ENCODE measurements around the gene ZNF580.

- TF ChIP-seq CTCF (CRISPR knock-in tag; IDR thresholded peaks at IDR 0.05) (no peak), RBM22 (optimal IDR thresholded peaks at IDR 0.05; ENCODE audit: low read length) (no peak), THAP7 (CRISPR knock-in tag; IDR thresholded peaks at IDR 0.05) (no peak), HMGXB4 (CRISPR knock-in tag; IDR thresholded peaks at IDR 0.05; ENCODE audit: borderline replicate concordance in 1 of 2, low read depth in 1 of 2) (no peak)
- TF ChIP-seq, protein P1, sequence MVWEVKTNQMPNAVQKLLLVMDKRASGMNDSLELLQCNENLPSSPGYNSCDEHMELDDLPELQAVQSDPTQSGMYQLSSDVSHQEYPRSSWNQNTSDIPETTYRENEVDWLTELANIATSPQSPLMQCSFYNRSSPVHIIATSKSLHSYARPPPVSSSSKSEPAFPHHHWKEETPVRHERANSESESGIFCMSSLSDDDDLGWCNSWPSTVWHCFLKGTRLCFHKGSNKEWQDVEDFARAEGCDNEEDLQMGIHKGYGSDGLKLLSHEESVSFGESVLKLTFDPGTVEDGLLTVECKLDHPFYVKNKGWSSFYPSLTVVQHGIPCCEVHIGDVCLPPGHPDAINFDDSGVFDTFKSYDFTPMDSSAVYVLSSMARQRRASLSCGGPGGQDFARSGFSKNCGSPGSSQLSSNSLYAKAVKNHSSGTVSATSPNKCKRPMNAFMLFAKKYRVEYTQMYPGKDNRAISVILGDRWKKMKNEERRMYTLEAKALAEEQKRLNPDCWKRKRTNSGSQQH (CRISPR knock-in tag; IDR thresholded peaks at IDR 0.05; ENCODE audit: low read depth): no peak
Measured at GRCh38 chr19:55690769-55691545, 50.2 kb downstream of the ZNF580 start.
